ENCODE data around the gene TCF3. TPM values are rescaled to one million over a fixed set of nuclear protein-coding genes. Genes with fewer than 3 reads are reported as not detected.
"Not testable (repeated sequence)": the region's sequence is repeated elsewhere in the genome, so short reads cannot be mapped to it uniquely, and the experiment has no call there.

TCF3 gene
- total RNA-seq, 1 donor from 2014 or later = 172 TPM

DNA sequence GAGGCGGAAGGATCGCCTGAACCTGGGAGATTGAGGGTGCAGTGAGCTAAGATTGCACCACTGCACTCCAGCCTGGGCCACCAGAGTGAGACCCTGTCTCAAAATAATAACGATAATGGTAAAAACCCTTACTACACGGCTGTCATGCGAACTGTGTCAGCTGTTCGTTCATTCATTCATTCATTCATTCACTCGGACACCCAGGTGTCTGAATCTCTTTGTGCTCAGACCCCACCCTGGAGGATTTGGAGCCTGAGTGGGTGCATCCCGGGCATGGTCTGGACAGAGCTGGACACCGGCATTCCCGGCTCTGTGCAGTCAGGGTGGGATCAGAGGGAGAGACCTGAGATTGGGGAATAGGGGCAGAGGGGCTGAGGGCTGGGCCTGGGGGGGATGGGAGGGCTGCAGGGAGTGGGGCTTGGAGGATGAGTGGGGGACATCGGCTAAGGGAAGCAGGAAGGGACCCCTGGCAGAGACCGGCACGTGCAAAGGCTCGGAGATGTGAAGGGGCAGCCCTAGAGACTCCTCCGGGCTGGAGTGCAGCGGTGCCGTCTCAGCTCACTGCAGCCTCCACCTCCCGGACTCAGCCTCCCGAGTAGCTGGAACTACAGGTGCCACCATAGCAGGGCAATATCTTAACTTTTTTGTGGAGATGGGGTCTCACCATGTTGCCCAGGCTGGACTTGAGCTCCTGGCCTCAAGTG, 31.6 kb upstream of the TCF3 start:
- no peak overlapping the region for H3K27ac Mint-ChIP-seq
- no peaks in the 10 kb centered on the region for H3K9me3 Mint-ChIP-seq
- no peaks in the 10 kb centered on the region for H3K36me3 Mint-ChIP-seq (ENCODE audit: low read depth)
- H3K4me3 Mint-ChIP-seq = no peak overlapping the region
- peaks cover 9% of the 10 kb centered on the region for H3K27me3 Mint-ChIP-seq (ENCODE audit: insufficient read depth)
- intact Hi-C loops (cut with micrococcal nuclease) = no loop called here
- DNase-seq (ENCODE audit: low spot score) = no peak
- H3K4me1 Mint-ChIP-seq (ENCODE audit: low read depth) = no peaks in the 10 kb centered on the region

DNA sequence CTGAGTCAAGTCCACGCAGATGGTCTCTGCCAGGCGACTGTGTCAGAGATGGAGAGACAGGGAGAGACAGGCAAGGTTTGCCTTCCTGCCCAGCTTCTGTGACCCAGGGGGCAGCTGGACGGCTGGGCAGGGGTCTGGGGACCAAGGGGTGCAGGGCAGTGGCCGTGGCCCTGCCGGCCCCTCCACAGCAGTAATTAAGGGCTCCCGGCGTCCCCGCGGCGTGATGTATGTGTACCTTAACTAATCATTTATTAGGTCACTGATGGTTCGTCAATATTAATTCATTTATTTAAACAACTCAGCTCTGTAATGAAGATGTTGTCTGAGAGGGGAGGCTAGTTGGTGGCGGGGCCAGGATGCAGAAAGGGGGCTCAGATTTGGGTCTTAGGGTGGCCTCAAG, 28.6 kb upstream of the TCF3 start:
- DNase-seq (ENCODE audit: low spot score) = no peak
- no peak overlapping the region for H3K4me3 Mint-ChIP-seq
- H3K27ac Mint-ChIP-seq = no peak overlapping the region
- H3K36me3 Mint-ChIP-seq (ENCODE audit: low read depth) = no peaks in the 10 kb centered on the region
- no peaks in the 10 kb centered on the region for H3K4me1 Mint-ChIP-seq (ENCODE audit: low read depth)
- intact Hi-C loops (cut with micrococcal nuclease) = no loop called here
- H3K27me3 Mint-ChIP-seq (ENCODE audit: insufficient read depth) = peaks cover 14% of the 10 kb centered on the region
- no peaks in the 10 kb centered on the region for H3K9me3 Mint-ChIP-seq

DNA sequence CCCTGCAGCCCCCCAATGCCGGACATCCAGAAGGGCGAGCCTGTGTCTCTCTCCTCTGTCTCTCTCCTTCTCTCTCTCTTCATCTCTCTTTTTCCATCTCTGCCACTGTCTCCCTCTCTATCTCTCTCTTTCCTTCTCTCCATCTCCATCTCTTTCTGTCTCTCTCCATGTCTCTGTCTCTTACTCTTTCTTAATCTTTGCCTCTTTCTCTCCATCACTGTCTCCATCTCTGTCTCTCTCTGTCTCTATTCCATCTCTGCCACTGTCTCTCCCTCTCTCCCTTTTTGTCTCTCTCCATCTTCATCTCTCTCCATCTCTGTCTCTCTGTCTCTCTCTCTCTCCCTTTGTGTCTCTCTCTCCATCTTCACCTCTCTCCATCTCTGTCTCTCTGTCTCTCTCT, 25.7 kb upstream of the TCF3 start:
- H3K9me3 Mint-ChIP-seq = no peaks in the 10 kb centered on the region
- H3K4me3 Mint-ChIP-seq = no peak overlapping the region
- intact Hi-C loops (cut with micrococcal nuclease) = no loop called here
- no peak for DNase-seq (ENCODE audit: low spot score)
- no peak overlapping the region for H3K27ac Mint-ChIP-seq
- no peaks in the 10 kb centered on the region for H3K36me3 Mint-ChIP-seq (ENCODE audit: low read depth)
- H3K4me1 Mint-ChIP-seq (ENCODE audit: low read depth) = no peaks in the 10 kb centered on the region
- peaks cover 24% of the 10 kb centered on the region for H3K27me3 Mint-ChIP-seq (ENCODE audit: insufficient read depth)

DNA sequence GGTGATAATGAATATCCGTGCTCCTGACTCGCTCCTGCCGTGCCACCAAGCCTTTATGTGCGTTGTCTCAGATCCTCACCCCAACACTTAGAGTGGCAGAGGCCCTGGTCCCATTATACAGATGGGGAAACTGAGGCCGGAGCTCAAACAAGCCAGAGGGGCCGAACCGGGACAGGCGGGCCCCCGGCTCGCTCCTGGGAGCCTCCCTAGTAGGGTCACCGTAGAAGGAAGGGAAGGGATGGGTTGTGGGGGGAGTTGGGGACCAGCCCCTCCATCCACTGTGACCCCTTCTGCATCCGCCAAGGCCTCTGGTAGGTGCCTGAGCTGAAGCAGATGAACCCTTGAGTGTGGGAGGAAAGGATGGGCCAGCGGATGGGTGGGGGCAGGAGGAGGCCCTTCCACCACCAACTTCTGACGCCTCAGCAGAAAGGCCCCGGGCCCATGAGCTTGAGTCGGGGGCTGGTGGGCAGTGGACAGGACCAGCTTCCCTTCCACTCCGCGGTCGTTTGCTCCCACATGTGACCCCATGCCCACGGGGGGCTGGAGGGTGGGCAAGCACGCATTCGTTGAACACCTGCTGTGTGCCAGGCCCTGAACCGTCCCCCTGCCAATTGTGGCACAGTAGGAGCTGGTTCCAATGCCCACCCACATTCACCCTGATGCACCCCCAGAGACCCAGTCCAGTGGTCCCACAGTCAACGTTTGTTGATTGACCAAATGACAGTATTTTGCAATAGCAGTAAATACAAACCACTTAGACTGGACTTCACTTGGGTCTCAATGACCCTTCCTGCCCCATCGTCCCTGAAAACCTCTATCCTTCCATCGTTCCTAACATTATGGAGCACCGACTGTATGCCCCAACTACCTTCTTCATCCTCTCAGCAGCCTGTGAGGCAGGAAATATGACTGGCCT, 24.2 kb upstream of the TCF3 start:
- H3K4me1 Mint-ChIP-seq (ENCODE audit: low read depth) = no peaks in the 10 kb centered on the region
- H3K4me3 Mint-ChIP-seq = no peak overlapping the region
- H3K27me3 Mint-ChIP-seq (ENCODE audit: insufficient read depth) = peaks cover 23% of the 10 kb centered on the region
- intact Hi-C loops (cut with micrococcal nuclease) = loop anchor here (1.0 kb wide), 1 partner anchor 8 kb away; no protein-coding TSS in a partner anchor
- no peaks in the 10 kb centered on the region for H3K9me3 Mint-ChIP-seq
- no peak for DNase-seq (ENCODE audit: low spot score)
- H3K36me3 Mint-ChIP-seq (ENCODE audit: low read depth) = no peaks in the 10 kb centered on the region
- H3K27ac Mint-ChIP-seq = no peak overlapping the region

DNA sequence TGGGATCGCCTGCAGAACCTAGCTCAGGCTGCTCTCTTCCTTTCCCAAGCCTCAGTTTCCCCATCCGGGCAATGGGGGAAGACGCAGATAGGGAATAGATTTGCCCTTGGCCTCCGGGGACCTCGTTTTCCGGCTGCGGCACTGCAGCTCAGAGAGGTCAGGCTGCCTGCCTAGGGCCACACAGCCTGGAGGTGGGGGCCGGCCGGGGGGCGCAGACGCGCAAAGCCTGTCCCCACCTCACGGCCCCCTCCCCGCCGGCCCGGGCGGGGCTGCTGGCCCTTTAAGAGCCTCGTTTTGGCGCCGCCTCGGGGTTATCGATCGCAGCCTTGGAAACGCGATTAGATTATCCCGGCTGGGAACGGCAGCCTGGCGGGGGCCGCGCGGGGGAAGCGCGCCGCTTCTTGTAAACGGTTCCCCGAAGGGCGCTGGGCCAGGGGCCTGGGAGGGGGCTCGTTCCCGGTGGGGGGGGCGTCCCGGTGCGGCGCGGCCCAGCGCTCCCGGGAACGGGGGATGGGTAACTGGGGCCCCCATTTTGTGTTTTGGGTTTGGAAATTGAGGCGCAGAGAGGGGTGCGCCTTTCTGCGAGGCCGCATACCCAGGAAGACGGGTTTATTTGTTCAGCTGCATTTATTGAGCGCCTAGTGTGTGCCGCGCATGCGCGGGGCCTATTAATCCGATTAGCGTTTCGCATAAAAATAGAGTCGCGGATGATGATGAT, 23.4 kb upstream of the TCF3 start:
- Mint-ChIP-seq H3K4me1 (ENCODE audit: low read depth) (no peaks in the 10 kb centered on the region), H3K36me3 (ENCODE audit: low read depth) (no peaks in the 10 kb centered on the region), H3K9me3 (no peaks in the 10 kb centered on the region), H3K4me3 (no peak overlapping the region), H3K27ac (no peak overlapping the region), H3K27me3 (ENCODE audit: insufficient read depth) (peaks cover 27% of the 10 kb centered on the region)
- intact Hi-C loops (cut with micrococcal nuclease) = no loop called here
- DNase-seq (ENCODE audit: low spot score) = no peak

DNA sequence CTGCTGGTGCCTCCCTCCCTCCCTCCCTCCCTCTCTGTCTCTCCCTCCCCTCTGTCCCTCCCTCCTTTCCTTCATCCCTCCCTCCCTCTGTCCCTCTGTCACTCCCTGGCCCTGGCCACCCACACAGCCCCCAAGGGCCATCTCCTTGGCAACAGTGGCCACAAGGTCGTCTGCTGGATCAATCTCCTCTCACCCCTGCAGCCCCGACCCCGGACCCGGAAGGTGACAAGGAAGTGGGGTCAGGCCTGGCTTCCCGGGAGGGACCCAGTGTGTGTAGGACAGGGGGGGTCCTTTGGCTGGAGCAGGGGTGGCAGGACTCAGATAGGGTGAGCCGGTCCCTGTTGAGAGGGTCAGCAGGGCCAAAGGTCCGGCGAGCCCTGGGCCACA, 21.9 kb upstream of the TCF3 start:
- peaks cover 33% of the 10 kb centered on the region for H3K27me3 Mint-ChIP-seq (ENCODE audit: insufficient read depth)
- H3K27ac Mint-ChIP-seq = no peak overlapping the region

DNA sequence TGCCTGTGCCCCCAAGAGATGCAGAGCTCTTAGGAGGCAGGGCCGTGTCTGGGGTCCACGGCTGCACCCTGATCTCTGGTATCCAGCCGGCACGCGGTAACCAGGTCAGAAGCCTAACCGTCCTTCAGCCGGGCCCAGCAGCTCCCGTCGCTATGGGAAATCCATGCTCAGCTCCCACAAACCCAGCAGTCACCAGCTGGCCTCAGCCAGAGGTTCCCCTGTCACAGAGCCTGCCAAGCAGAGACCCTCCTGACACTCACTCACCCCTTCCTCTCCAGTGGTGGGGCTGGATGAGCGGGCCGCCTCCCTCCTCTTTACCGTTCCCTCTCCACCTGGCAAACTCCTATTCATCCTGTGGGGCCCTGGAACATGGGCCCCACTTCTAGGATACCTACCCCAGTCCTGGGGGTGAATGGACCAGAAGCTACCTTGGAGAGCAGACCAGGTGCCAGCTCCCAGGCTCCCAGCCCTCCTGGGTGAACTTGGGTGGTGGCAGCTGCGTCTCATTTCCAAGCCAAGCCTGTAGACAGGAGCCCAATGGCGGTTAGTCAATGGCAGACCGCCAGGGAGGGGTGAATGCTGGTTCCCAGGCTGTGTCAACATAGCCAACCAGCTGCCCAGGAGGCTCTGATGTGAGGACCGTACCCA, 21.4 kb upstream of the TCF3 start:
- no peaks in the 10 kb centered on the region for H3K9me3 Mint-ChIP-seq
- intact Hi-C loops (cut with micrococcal nuclease) = loop anchor here (5.0 kb wide), 1 partner anchor 94 kb away; no protein-coding TSS in a partner anchor
- H3K36me3 Mint-ChIP-seq (ENCODE audit: low read depth) = no peaks in the 10 kb centered on the region
- H3K4me3 Mint-ChIP-seq = peak overlapping the region; percentile 31
- no peak overlapping the region for H3K27ac Mint-ChIP-seq
- DNase-seq (ENCODE audit: low spot score) = no peak
- H3K4me1 Mint-ChIP-seq (ENCODE audit: low read depth) = no peaks in the 10 kb centered on the region
- H3K27me3 Mint-ChIP-seq (ENCODE audit: insufficient read depth) = peaks cover 38% of the 10 kb centered on the region

More for the DNA sequence above, 21.9 kb upstream of the TCF3 start:
- Mint-ChIP-seq H3K4me3 (no peak overlapping the region), H3K9me3 (no peaks in the 10 kb centered on the region), H3K4me1 (ENCODE audit: low read depth) (no peaks in the 10 kb centered on the region), H3K36me3 (ENCODE audit: low read depth) (no peaks in the 10 kb centered on the region)
- no peak for DNase-seq (ENCODE audit: low spot score)
- intact Hi-C loops (cut with micrococcal nuclease) = loop anchor here (5.0 kb wide), 1 partner anchor 93 kb away; no protein-coding TSS in a partner anchor

DNA sequence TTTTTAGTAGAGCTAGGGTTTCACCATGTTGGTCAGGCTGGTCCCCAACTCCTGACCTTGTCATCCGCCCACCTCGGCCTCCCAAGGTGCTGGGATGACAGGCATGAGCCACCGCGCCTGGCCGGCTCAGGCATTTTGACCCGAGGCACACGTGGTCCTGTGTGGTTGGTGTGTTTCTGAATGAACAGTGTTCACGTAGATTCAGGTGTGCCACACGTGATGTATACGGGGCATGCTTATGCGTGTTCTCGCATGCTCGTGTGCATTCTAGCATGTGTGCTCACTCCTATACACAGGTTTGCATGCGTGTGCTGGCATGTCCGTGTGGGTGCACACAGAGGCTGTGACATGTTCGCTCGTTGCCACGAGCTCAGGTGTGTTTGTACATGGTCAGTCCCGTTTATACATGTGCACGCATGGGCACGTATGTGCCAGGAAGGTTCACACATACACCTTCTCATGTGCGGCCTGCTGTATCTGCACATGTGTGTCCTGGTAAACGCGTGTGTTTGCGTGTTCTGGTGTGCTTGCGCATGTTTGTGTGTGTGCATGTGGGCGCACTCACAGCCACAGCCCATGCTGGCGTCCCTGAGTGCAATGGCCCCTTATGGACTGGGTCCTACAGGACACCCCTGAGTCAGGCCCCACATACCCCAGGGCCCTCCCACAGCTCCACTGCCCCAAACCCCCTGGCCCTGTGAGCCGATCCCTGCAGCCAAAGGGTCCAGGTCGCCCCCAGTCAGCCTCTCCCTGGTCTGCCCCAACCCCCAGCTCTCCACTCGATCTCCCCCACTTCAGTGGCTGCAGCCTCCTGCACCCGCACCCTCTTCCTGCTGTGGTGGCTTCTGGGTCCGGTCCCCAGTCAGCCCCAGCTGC, 20.6 kb upstream of the TCF3 start:
- Mint-ChIP-seq H3K4me1 (ENCODE audit: low read depth) (peaks cover 2% of the 10 kb centered on the region), H3K27me3 (ENCODE audit: insufficient read depth) (peaks cover 43% of the 10 kb centered on the region), H3K4me3 (peak overlapping the region; percentile 31), H3K27ac (no peak overlapping the region), H3K36me3 (ENCODE audit: low read depth) (no peaks in the 10 kb centered on the region), H3K9me3 (no peaks in the 10 kb centered on the region)
- DNase-seq (ENCODE audit: low spot score) = no peak
- intact Hi-C loops (cut with micrococcal nuclease) = loop anchor here (5.0 kb wide), 1 partner anchor 94 kb away; no protein-coding TSS in a partner anchor

DNA sequence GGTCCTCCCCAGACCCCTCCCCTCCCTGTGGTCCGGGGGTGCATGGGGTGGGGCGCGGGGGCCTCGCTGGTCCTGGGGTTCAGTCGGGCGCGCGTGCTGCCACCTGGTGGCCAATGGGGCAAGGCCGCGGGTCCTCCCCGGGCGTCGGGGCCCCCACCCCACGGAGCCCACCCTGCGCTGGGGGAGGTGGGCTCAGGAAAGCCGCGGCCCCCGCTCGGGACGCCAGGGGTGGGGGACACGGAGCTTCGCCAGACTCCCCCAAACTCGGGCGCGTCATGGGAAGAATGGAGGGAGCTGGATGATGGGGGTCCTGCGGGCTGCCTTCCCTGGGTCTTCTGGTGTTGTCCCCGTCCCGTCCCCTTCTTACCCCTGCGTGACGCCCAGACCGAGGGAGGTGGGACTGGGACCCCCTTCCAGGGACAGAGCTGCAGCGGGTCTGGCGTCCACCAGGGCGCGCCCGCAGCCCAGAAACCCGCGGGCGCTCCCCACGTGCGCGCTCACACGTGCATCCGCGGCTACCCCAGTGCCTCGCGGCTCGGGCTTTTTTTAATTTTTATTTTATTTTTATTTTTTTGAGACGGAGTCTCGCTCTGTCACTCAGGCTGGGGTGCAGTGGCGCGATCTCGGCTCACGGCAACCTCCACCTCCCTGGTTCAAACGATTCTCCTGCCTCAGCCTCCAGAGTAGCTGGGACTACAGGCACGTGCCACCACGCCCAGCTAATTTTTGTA, 19.8 kb upstream of the TCF3 start:
- H3K4me1 Mint-ChIP-seq (ENCODE audit: low read depth) = peaks cover 5% of the 10 kb centered on the region
- H3K4me3 Mint-ChIP-seq = no peak overlapping the region
- no peak overlapping the region for H3K27ac Mint-ChIP-seq
- intact Hi-C loops (cut with micrococcal nuclease) = loop anchor here (5.0 kb wide), 1 partner anchor 95 kb away; no protein-coding TSS in a partner anchor
- peaks cover 48% of the 10 kb centered on the region for H3K27me3 Mint-ChIP-seq (ENCODE audit: insufficient read depth)
- H3K9me3 Mint-ChIP-seq = no peaks in the 10 kb centered on the region
- DNase-seq (ENCODE audit: low spot score) = peak; percentile 46
- H3K36me3 Mint-ChIP-seq (ENCODE audit: low read depth) = no peaks in the 10 kb centered on the region

DNA sequence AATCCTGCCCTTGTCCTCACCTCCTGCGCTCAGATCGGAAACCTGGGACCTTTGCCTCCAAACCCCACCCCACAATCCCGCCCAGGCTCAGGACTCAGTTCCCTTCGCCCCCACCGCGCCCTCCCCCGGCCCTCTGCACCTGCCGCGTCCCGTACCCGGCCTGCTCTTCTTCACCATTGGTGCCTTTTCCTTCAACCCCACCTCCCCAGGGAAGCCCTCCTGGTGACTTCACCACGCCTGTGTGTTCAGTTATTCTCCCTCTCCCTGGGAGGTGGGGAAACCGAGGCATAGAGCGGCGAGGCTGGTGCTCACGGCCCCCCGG, 19.3 kb upstream of the TCF3 start:
- H3K9me3 Mint-ChIP-seq = no peaks in the 10 kb centered on the region
- no peak overlapping the region for H3K27ac Mint-ChIP-seq
- H3K36me3 Mint-ChIP-seq (ENCODE audit: low read depth) = no peaks in the 10 kb centered on the region
- DNase-seq (ENCODE audit: low spot score) = no peak
- peaks cover 45% of the 10 kb centered on the region for H3K27me3 Mint-ChIP-seq (ENCODE audit: insufficient read depth)
- peak overlapping the region; percentile 39 for H3K4me3 Mint-ChIP-seq
- intact Hi-C loops (cut with micrococcal nuclease) = loop anchor here (1.0 to 5.0 kb wide), 3 partner anchors 65 to 124 kb away; no protein-coding TSS in a partner anchor
- peaks cover 5% of the 10 kb centered on the region for H3K4me1 Mint-ChIP-seq (ENCODE audit: low read depth)

DNA sequence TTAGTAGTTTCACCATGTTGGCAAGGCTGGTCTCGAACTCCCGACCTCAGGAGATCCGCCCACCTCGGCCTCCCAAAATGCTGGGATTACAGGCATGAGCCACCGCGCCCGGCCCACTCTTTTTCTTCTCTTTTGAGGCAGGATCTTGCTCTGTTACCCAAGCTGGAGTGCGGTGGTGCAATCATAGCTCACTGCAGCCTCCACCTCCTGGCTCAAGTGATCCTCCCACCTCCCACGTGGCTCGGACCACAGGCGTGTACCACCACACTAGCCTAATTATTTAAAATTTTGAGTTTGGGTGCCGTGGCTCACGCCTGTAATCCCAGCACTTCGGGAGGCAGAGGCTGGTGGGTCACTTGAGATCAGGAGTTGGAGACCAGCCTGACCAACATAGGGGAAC, 18.3 kb upstream of the TCF3 start:
- not testable (repeated sequence) for H3K9me3 Mint-ChIP-seq; H3K4me1 Mint-ChIP-seq (ENCODE audit: low read depth); H3K27ac Mint-ChIP-seq; H3K4me3 Mint-ChIP-seq; H3K36me3 Mint-ChIP-seq (ENCODE audit: low read depth); DNase-seq (ENCODE audit: low spot score)
- intact Hi-C loops (cut with micrococcal nuclease) = loop anchor here (1.0 to 5.0 kb wide), 3 partner anchors 64 to 123 kb away; no protein-coding TSS in a partner anchor
- H3K27me3 Mint-ChIP-seq (ENCODE audit: insufficient read depth) = peaks cover 41% of the 10 kb centered on the region
